ENCODE results near the gene DYNC1I1. TPM values are rescaled to one million over a fixed set of nuclear protein-coding genes. Genes with fewer than 3 reads are reported as not detected.

DYNC1I1 gene
- total RNA-seq, 1 donor from 2014 or later: 0.79 TPM

GRCh38 chr7:95886501-95887090, 114.2 kb downstream of the DYNC1I1 start:
- no peaks in the 10 kb centered on the region for H3K9me3 ChIP-seq (ENCODE audit: low read depth)
- H3K4me1 ChIP-seq: no peaks in the 10 kb centered on the region
- Mint-ChIP-seq H3K9me3 (no peaks in the 10 kb centered on the region), H3K27me3 (ENCODE audit: insufficient read depth, low read depth) (no peaks in the 10 kb centered on the region), H3K27ac (no peak overlapping the region), H3K4me1 (no peaks in the 10 kb centered on the region), H3K36me3 (no peaks in the 10 kb centered on the region), H3K4me3 (no peak overlapping the region)
- no peaks in the 10 kb centered on the region for H3K79me2 ChIP-seq (ENCODE audit: low read depth)
- no peak for DNase-seq (ENCODE audit: low spot score)
- H3K4me3 ChIP-seq: no peak overlapping the region
- H2AFZ ChIP-seq (replicated peaks): no peak overlapping the region
- no peaks in the 10 kb centered on the region for H3K27me3 ChIP-seq
- no peaks in the 10 kb centered on the region for H3K36me3 ChIP-seq
- no peak overlapping the region for H3K27ac ChIP-seq
- TF ChIP-seq, protein P1, sequence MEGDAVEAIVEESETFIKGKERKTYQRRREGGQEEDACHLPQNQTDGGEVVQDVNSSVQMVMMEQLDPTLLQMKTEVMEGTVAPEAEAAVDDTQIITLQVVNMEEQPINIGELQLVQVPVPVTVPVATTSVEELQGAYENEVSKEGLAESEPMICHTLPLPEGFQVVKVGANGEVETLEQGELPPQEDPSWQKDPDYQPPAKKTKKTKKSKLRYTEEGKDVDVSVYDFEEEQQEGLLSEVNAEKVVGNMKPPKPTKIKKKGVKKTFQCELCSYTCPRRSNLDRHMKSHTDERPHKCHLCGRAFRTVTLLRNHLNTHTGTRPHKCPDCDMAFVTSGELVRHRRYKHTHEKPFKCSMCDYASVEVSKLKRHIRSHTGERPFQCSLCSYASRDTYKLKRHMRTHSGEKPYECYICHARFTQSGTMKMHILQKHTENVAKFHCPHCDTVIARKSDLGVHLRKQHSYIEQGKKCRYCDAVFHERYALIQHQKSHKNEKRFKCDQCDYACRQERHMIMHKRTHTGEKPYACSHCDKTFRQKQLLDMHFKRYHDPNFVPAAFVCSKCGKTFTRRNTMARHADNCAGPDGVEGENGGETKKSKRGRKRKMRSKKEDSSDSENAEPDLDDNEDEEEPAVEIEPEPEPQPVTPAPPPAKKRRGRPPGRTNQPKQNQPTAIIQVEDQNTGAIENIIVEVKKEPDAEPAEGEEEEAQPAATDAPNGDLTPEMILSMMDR (IDR thresholded peaks at IDR 0.05): no peak
- TF ChIP-seq EZH2phosphoT487 (IDR thresholded peaks at IDR 0.05): no peak
- TF ChIP-seq EZH2 (IDR thresholded peaks at IDR 0.05): no peak
- H3K9ac ChIP-seq: no peak overlapping the region
- no peak overlapping the region for H3K4me2 ChIP-seq
- H4K20me1 ChIP-seq (ENCODE audit: low read depth): no peaks in the 10 kb centered on the region
- H3F3A ChIP-seq (ENCODE audit: low read depth): no peaks in the 10 kb centered on the region

GRCh38 chr7:95893484-95893883, 121.1 kb downstream of the DYNC1I1 start:
- TF ChIP-seq EZH2phosphoT487 (IDR thresholded peaks at IDR 0.05) (no peak), EZH2 (IDR thresholded peaks at IDR 0.05) (no peak)
- TF ChIP-seq, protein P1 (IDR thresholded peaks at IDR 0.05): no peak
- H3K4me1 ChIP-seq: peaks cover 8% of the 10 kb centered on the region
- H4K20me1 ChIP-seq (ENCODE audit: low read depth): no peaks in the 10 kb centered on the region
- H3K4me3 Mint-ChIP-seq: no peak overlapping the region
- H3K27me3 Mint-ChIP-seq (ENCODE audit: insufficient read depth, low read depth): no peaks in the 10 kb centered on the region
- H3K79me2 ChIP-seq (ENCODE audit: low read depth): no peaks in the 10 kb centered on the region
- no peak for DNase-seq (ENCODE audit: low spot score)
- no peaks in the 10 kb centered on the region for H3K9me3 ChIP-seq (ENCODE audit: low read depth)
- no peaks in the 10 kb centered on the region for H3K9me3 Mint-ChIP-seq
- H3K9ac ChIP-seq: no peak overlapping the region
- H3K36me3 Mint-ChIP-seq: no peaks in the 10 kb centered on the region
- no peaks in the 10 kb centered on the region for H3F3A ChIP-seq (ENCODE audit: low read depth)
- no peak overlapping the region for H3K4me2 ChIP-seq
- H3K27me3 ChIP-seq: no peaks in the 10 kb centered on the region
- no peak overlapping the region for H3K27ac ChIP-seq
- no peak overlapping the region for H2AFZ ChIP-seq (replicated peaks)
- no peak overlapping the region for H3K27ac Mint-ChIP-seq
- no peak overlapping the region for H3K4me3 ChIP-seq
- no peaks in the 10 kb centered on the region for H3K36me3 ChIP-seq
- H3K4me1 Mint-ChIP-seq: no peaks in the 10 kb centered on the region

DNA sequence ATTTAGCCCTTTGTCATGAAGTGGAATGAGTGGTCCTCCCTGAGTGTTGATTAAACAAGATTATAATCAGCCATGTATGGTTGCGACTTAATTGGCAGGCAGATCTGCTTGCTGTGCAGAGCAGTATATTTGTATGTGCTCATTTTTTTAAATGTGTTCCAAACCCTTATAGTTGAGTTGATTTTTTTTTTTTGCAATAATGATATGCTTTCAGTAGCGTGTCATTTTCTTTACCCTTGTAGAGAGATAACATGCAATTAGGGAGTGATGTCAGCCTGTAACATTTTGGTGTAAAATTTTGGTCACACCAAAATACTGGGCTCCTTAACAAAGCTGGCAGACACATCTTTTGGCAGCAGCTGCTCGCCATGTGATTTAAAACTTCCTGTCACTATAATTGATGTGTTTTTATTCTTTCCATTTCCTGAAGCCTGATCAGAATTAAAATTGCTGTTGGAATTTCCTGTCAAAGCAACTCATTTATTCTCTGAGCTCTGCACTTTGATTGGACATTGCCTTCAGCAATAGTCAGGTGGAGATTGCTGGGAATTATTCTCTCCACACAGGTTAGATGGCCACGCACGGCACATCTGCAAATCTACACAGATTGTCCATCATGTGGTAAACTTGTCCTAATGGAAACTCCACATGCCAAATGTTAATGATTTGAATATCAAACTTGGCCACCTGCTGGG, 125.3 kb downstream of the DYNC1I1 start:
- Mint-ChIP-seq H3K4me1 (no peaks in the 10 kb centered on the region), H3K27ac (no peak overlapping the region), H3K36me3 (no peaks in the 10 kb centered on the region), H3K9me3 (no peaks in the 10 kb centered on the region), H3K27me3 (ENCODE audit: insufficient read depth, low read depth) (no peaks in the 10 kb centered on the region), H3K4me3 (no peak overlapping the region)
- Histone ChIP-seq H3K4me1 (peaks cover 8% of the 10 kb centered on the region), H3K4me3 (no peak overlapping the region), H3K4me2 (no peak overlapping the region), H3K9me3 (ENCODE audit: low read depth) (no peaks in the 10 kb centered on the region), H2AFZ (replicated peaks) (no peak overlapping the region), H3K27me3 (no peaks in the 10 kb centered on the region), H3K79me2 (ENCODE audit: low read depth) (no peaks in the 10 kb centered on the region), H3K27ac (no peak overlapping the region), H3K9ac (no peak overlapping the region), H3K36me3 (no peaks in the 10 kb centered on the region), H3F3A (ENCODE audit: low read depth) (no peaks in the 10 kb centered on the region), H4K20me1 (ENCODE audit: low read depth) (no peaks in the 10 kb centered on the region)
- no peak for DNase-seq (ENCODE audit: low spot score)
- TF ChIP-seq EZH2phosphoT487 (IDR thresholded peaks at IDR 0.05) (no peak), EZH2 (IDR thresholded peaks at IDR 0.05) (no peak)
- TF ChIP-seq, protein P1 (IDR thresholded peaks at IDR 0.05): no peak
